ENCODE results near the gene LAMA5. TPM values are rescaled to one million over a fixed set of nuclear protein-coding genes. Genes with fewer than 3 reads are reported as not detected.

LAMA5 gene
- total RNA-seq, 6 experiments from 2014 or later = 30.3 to 80.8 (median 47.1) TPM

DNA sequence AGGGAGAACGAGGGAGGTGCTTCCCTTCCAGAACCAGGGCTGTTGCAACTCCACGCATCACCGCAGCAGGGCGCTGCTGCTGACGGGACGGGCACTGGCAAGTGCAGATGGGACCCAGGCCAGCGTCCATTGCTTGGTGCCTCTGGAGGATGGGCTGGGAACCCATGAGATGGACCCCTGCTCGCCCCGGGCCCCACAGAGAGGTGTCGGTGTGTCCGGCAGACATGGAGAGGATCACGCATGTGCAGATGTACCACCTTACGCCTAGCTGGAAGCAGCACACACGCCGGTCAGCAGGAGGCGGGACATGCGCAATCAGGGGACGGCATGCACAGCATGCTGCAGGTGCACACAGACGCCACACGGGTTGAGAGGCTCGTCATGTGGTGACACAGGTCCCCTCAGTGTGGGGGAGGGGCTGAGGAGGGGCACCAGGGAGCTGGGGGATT is 34.2 kb upstream of the LAMA5 start:
- Histone ChIP-seq H3K9me3 (no peaks in the 10 kb centered on the region), H3K36me3 (no peaks in the 10 kb centered on the region), H3K4me1 (peaks cover 0 to 11% (median 4%) of the 10 kb centered on the region in 4 donors), H3K27ac (no peak overlapping the region), H3K4me3 (no peak overlapping the region), H3K27me3 (no peaks in the 10 kb centered on the region)
- ATAC-seq (no peak), DNase-seq (no peak)
- intact Hi-C loops (cut with DNase I) = no loop called here
- TF ChIP-seq POLR2A (IDR thresholded peaks at IDR 0.05) (no peak), CTCF (IDR thresholded peaks at IDR 0.05) (no peak)
- 84% methylated on average over 5 of the region's 21 CpGs for WGBS (ENCODE audit: insufficient coverage, low coverage, low lambda C conversion rate, missing lambda C conversion rate)

- WGBS (ENCODE audit: insufficient coverage, low coverage, low lambda C conversion rate, missing lambda C conversion rate) = 89% methylated on average over 5 of the region's 10 CpGs
- H3K9me3 ChIP-seq = no peaks in the 10 kb centered on the region
- H3K27ac ChIP-seq = no peak overlapping the region
- no peaks in the 10 kb centered on the region for H3K36me3 ChIP-seq
- no peak overlapping the region for H3K4me3 ChIP-seq
- DNase-seq (no peak), ATAC-seq (no peak)
- TF ChIP-seq POLR2A (IDR thresholded peaks at IDR 0.05) (no peak), CTCF (IDR thresholded peaks at IDR 0.05) (no peak)
- intact Hi-C loops (cut with DNase I) = no loop called here
- H3K27me3 ChIP-seq = no peaks in the 10 kb centered on the region
- peaks cover 0 to 2% (median 0%) of the 10 kb centered on the region in 4 donors for H3K4me1 ChIP-seq
These were observed 33.4 kb upstream of the LAMA5 start for GRCh38 chr20:62400541-62400940.

GRCh38 chr20:62400021-62400420 is 32.9 kb upstream of the LAMA5 start:
- ATAC-seq (no peak), DNase-seq (no peak)
- no peaks in the 10 kb centered on the region for H3K9me3 ChIP-seq
- no peak overlapping the region for H3K27ac ChIP-seq
- no peak overlapping the region for H3K4me3 ChIP-seq
- intact Hi-C loops (cut with DNase I) = no loop called here
- H3K36me3 ChIP-seq = no peaks in the 10 kb centered on the region
- 75% methylated on average over 2 of the region's 7 CpGs for WGBS (ENCODE audit: insufficient coverage, low coverage, low lambda C conversion rate, missing lambda C conversion rate)
- H3K4me1 ChIP-seq = no peaks in the 10 kb centered on the region
- TF ChIP-seq POLR2A (IDR thresholded peaks at IDR 0.05) = no peak
- no peak for TF ChIP-seq CTCF (IDR thresholded peaks at IDR 0.05)
- H3K27me3 ChIP-seq = no peaks in the 10 kb centered on the region

GRCh38 chr20:62398120-62398821 is 31.2 kb upstream of the LAMA5 start:
- no peak for TF ChIP-seq POLR2A (IDR thresholded peaks at IDR 0.05)
- TF ChIP-seq CTCF (IDR thresholded peaks at IDR 0.05) = no peak
- H3K4me3 ChIP-seq = no peak overlapping the region
- no peaks in the 10 kb centered on the region for H3K4me1 ChIP-seq
- no peaks in the 10 kb centered on the region for H3K9me3 ChIP-seq
- no peaks in the 10 kb centered on the region for H3K27me3 ChIP-seq
- no peaks in the 10 kb centered on the region for H3K36me3 ChIP-seq
- ATAC-seq (no peak), DNase-seq (no peak)
- WGBS (ENCODE audit: insufficient coverage, low coverage, low lambda C conversion rate, missing lambda C conversion rate) = 65% methylated on average over 9 of the region's 19 CpGs
- intact Hi-C loops (cut with DNase I) = no loop called here
- no peak overlapping the region for H3K27ac ChIP-seq

Data from right lobe of liver (tissue), 6 donors.